ENCODE measurements around the gene UGT2A2.

DNA sequence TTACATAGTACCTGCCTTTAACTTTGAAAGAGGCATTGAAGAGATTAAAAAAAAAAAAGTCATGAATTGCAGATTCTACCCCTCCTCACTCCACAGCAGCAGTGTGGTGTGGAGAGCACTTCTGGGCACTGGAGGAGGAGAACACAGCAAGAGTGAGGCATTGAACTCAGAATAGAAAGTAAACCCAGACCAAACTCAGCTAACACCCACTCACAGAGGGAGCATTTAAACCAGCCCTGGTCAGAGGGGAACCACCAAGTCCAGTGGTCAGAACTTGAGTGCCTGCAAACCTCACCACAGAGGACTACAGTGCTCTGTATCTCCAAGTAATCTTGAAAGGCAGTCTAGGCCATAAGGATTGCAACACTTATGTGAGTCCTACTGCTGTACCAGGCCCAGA, 29.2 kb upstream of the UGT2A2 start:
- TF ChIP-seq, protein P1, sequence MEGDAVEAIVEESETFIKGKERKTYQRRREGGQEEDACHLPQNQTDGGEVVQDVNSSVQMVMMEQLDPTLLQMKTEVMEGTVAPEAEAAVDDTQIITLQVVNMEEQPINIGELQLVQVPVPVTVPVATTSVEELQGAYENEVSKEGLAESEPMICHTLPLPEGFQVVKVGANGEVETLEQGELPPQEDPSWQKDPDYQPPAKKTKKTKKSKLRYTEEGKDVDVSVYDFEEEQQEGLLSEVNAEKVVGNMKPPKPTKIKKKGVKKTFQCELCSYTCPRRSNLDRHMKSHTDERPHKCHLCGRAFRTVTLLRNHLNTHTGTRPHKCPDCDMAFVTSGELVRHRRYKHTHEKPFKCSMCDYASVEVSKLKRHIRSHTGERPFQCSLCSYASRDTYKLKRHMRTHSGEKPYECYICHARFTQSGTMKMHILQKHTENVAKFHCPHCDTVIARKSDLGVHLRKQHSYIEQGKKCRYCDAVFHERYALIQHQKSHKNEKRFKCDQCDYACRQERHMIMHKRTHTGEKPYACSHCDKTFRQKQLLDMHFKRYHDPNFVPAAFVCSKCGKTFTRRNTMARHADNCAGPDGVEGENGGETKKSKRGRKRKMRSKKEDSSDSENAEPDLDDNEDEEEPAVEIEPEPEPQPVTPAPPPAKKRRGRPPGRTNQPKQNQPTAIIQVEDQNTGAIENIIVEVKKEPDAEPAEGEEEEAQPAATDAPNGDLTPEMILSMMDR (IDR thresholded peaks at IDR 0.05), result no peak
- TF ChIP-seq EP300 (IDR thresholded peaks at IDR 0.05), result no peak

Data from stomach (tissue), 4 donors.